AG09309 (cell line): Measurements from ENCODE around the gene GNG8.

Experiments used
- DNase-seq: peaks from one replicate; pipeline ENCODE4 v3.0.0-alpha.2; 2010; ENCODE audit warnings: low read depth
- H3K4me3 ChIP-seq: 2 replicates; pipeline ENCODE4 v1.5.1; 2011; ENCODE audit warnings: mild to moderate bottlenecking, low read depth, low read length, moderate library complexity; ENCODE audit not compliant: control insufficient read depth
- CTCF ChIP-seq: IDR thresholded peaks from 2 replicates; pipeline ENCODE4 v1.5.1; 2011; ENCODE audit warnings: mild to moderate bottlenecking, low read depth, low read length, inconsistent platforms; ENCODE audit not compliant: insufficient read depth, control insufficient read depth; ENCODE audit errors: missing control alignments

The GNG8 gene

GRCh38 chr19:46607448-46607841, 28.6 kb downstream of the GNG8 start:
- TF ChIP-seq CTCF: no peak
- no peak overlapping the region for H3K4me3 ChIP-seq
- DNase-seq: no peak

- H3K4me3 ChIP-seq: no peak overlapping the region
- no peak for TF ChIP-seq CTCF
- no peak for DNase-seq
Observed at GRCh38 chr19:46606681-46607447, 29.1 kb downstream of the GNG8 start.

- TF ChIP-seq CTCF: no peak
- DNase-seq: no peak
- H3K4me3 ChIP-seq: no peak overlapping the region
Observed at GRCh38 chr19:46606019-46606418, 30.0 kb downstream of the GNG8 start.

- H3K4me3 ChIP-seq: no peak overlapping the region
- DNase-seq: no peak
- TF ChIP-seq CTCF: no peak
Observed at GRCh38 chr19:46605356-46605821, 30.6 kb downstream of the GNG8 start.

- no peak for DNase-seq
- no peak overlapping the region for H3K4me3 ChIP-seq
- no peak for TF ChIP-seq CTCF
Observed at GRCh38 chr19:46604781-46605355, 31.1 kb downstream of the GNG8 start.

- TF ChIP-seq CTCF: no peak
- H3K4me3 ChIP-seq: peak overlapping the region; percentile 9
- no peak for DNase-seq
Observed at GRCh38 chr19:46603752-46604231, 32.2 kb downstream of the GNG8 start.
